Heart left ventricle (tissue), 16 donors: Measurements from ENCODE around the gene TPRG1L. TPM values are rescaled to one million over a fixed set of nuclear protein-coding genes. Genes with fewer than 3 reads are reported as not detected.

Source experiments
- ATAC-seq, 4 donors: fragments of 200-7000 bp; cut with Tn5 transposase; one replicate each; pipeline ENCODE4 v1.9.1; 2020 to 2022; ENCODE audit warnings: moderate library complexity in 4 of 4, mild to moderate bottlenecking in 3 of 4, moderate number of reproducible peaks in 1 of 4
- DNase-seq, 5 donors: peaks; one replicate each; pipeline ENCODE4 v3.0.0-alpha.2; 2020
- H3K27ac ChIP-seq, 12 donors: fragments of 200-600 bp; sonication (generic) in 4 of 12; one replicate each; pipeline versions ENCODE4 v1.5.0 to v1.8.0; 2016 to 2022; ENCODE audit warnings: mild to moderate bottlenecking in 2 of 12
- H3K27me3 ChIP-seq, 9 donors: fragments of 200-600 bp; sonication (generic) in 2 of 9; one replicate each; pipeline versions ENCODE4 v1.5.1 to v1.8.0; 2016 to 2022; ENCODE audit warnings: mild to moderate bottlenecking in 3 of 9
- H3K36me3 ChIP-seq, 9 donors: fragments of 200-600 bp; sonication (generic) in 2 of 9; one replicate each; pipeline versions ENCODE4 v1.5.0 to v1.8.0; 2018 to 2022; ENCODE audit warnings: mild to moderate bottlenecking in 2 of 9
- H3K4me1 ChIP-seq, 12 donors: fragments of 200-600 bp; sonication (generic) in 4 of 12; one replicate each; pipeline versions ENCODE4 v1.5.0 to v1.8.0; 2016 to 2022; ENCODE audit warnings: mild to moderate bottlenecking in 3 of 12
- H3K4me3 ChIP-seq, 12 donors: fragments of 200-600 bp; sonication (generic) in 4 of 12; one replicate each; pipeline versions ENCODE4 v1.5.0 to v1.8.0; 2017 to 2022; ENCODE audit warnings: mild to moderate bottlenecking in 9 of 12, moderate library complexity in 4 of 12
- H3K9me3 ChIP-seq, 12 donors: fragments of 200-600 bp; sonication (generic) in 4 of 12; one replicate each; pipeline versions ENCODE4 v1.5.0 to v1.8.0; 2016 to 2022; ENCODE audit warnings: mild to moderate bottlenecking in 1 of 12
- POLR2A ChIP-seq, 2 donors: fragments of 450-650 bp; IDR thresholded peaks; one replicate each; pipeline ENCODE4 v1.6.1; 2017; ENCODE audit warnings: antibody characterized with exemption in 2 of 2, mild to moderate bottlenecking in 2 of 2, moderate library complexity in 2 of 2
- WGBS, 4 donors: extraction: QIAGEN DNeasy Blood & Tissue Kit in 2 of 4; methylation state at CpG; one replicate each; pipeline versions ENCODE4 v1.1.5 to v1.1.7; 2013 to 2018; 5-methylcytosine and 5-hydroxymethylcytosine counted together
- intact Hi-C, 10 donors: fragments of 100-400 bp; cut with DNase I; formaldehyde crosslinking; loops; one replicate each; pipeline versions ENCODE4 v1.11.1 to v1.14.2; 2022
- polyA plus RNA-seq, 2 donors: library from polyadenylated mRNA; stranded (reverse); fragments of 200-250 nt; gene quantifications; one replicate each; pipeline ENCODE4 v1.2.3, GENCODE V29; 2013
- total RNA-seq, 9 donors: library from RNA; depleted of rRNA in 2 of 9; stranded (reverse); fragments of >200 nt in 2 of 9; fragmentation: NEBNext Ultra II Directional in 3 of 9; extraction: Animal tissue kit (Norgen Biotek cat#: 25700) in 3 of 9; gene quantifications; one replicate each; pipeline versions ENCODE4 v1.1.0 to v1.2.4, GENCODE V29; 2016 to 2023
- TF ChIP-seq, protein P1 (sequence below), 12 donors: fragments of 200-600 bp; sonication (generic) in 4 of 12; IDR thresholded peaks; one replicate each; pipeline versions ENCODE4 v1.5.0 to v1.8.0; 2018 to 2022; ENCODE audit warnings: antibody characterized with exemption in 12 of 12, mild to moderate bottlenecking in 5 of 12
- donor health status: ischemic (EF 13 %, LVEDD 7.1; RV severe dilation, severe dysfunction).
- donor health status: healthy with polysubstance abuse.
- donor health status: DM: no; HTN: yes; CAD: no.
- donor health status: DM: no; HTN: no; CAD: no.
- donor health status: ischemic (EF 25% LVEDD 6.9; RV normal size, moderate dysfunction).
- donor health status: ischemic (EF 25% LVEDD 5.7; RV mildly dilated, moderate dysfunction).
- donor health status: healthy.
- donor health status: DM: yes; HTN: yes; CAD: no.
- donor health status: ischemic (EF 35%, LVEDD 5.7; RV mildly dilated, moderate dysfunction).
- donor health status: nonischemic (EF 11% LVEDD 7.7; RV severe dilation, severe dysfunction).
- donor health status: DM: yes; HTN: yes; CAD: no.
- donor health status: PGD.
- donor health status: ischemic (EF 29% LVEDD 5.4; RV normal size, mild dysfunction).
- donor health status: nonischemic (EF 23%, LVEDD 6.1; RV moderate dilation, normal function).

Gene TPRG1L
- total and polyA plus RNA-seq, 11 donors: 24.2 to 58.0 (median 48.8) TPM

DNA sequence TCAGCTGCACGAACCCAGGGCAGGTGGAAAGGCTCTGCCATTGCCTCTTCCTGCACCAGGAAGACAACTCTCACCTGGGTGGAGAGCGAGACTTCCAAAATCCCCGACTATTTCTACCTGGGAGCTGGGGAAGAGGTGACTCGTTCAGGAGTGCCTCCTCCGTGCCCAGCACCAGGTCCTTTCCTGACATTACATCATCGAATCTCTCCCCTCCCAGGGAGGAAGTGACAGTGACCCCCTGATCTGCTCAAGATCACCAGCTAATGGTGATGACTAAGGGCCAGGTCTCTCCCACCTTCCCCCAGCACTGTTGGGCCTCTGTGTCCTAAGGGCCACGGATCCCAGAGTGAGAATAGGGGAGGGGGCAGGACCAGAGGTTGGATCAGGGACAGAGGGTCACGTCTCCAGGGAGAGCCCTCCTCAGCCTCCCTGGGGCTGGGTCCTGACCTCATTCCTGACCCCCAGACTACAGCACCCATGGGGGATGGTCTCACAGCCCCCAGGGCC lies 20.3 kb upstream of the TPRG1L start:
- TF ChIP-seq, protein P1, sequence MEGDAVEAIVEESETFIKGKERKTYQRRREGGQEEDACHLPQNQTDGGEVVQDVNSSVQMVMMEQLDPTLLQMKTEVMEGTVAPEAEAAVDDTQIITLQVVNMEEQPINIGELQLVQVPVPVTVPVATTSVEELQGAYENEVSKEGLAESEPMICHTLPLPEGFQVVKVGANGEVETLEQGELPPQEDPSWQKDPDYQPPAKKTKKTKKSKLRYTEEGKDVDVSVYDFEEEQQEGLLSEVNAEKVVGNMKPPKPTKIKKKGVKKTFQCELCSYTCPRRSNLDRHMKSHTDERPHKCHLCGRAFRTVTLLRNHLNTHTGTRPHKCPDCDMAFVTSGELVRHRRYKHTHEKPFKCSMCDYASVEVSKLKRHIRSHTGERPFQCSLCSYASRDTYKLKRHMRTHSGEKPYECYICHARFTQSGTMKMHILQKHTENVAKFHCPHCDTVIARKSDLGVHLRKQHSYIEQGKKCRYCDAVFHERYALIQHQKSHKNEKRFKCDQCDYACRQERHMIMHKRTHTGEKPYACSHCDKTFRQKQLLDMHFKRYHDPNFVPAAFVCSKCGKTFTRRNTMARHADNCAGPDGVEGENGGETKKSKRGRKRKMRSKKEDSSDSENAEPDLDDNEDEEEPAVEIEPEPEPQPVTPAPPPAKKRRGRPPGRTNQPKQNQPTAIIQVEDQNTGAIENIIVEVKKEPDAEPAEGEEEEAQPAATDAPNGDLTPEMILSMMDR (IDR thresholded peaks at IDR 0.05): no peak
- no peak for TF ChIP-seq POLR2A (IDR thresholded peaks at IDR 0.05)
- H3K9me3 ChIP-seq: no peaks in the 10 kb centered on the region
- peaks cover 1 to 32% (median 4%) of the 10 kb centered on the region in 9 donors for H3K27me3 ChIP-seq
- no peak overlapping the region for H3K27ac ChIP-seq
- no peak overlapping the region for H3K4me3 ChIP-seq
- H3K4me1 ChIP-seq: no peaks in the 10 kb centered on the region
- no peak for ATAC-seq
- 82 to 88% (median 85%) methylated on average over 5 to 8 of the region's 8 CpGs for WGBS, 4 donors
- intact Hi-C loops: no loop called here
- H3K36me3 ChIP-seq: no peaks in the 10 kb centered on the region
- DNase-seq: no peak

DNA sequence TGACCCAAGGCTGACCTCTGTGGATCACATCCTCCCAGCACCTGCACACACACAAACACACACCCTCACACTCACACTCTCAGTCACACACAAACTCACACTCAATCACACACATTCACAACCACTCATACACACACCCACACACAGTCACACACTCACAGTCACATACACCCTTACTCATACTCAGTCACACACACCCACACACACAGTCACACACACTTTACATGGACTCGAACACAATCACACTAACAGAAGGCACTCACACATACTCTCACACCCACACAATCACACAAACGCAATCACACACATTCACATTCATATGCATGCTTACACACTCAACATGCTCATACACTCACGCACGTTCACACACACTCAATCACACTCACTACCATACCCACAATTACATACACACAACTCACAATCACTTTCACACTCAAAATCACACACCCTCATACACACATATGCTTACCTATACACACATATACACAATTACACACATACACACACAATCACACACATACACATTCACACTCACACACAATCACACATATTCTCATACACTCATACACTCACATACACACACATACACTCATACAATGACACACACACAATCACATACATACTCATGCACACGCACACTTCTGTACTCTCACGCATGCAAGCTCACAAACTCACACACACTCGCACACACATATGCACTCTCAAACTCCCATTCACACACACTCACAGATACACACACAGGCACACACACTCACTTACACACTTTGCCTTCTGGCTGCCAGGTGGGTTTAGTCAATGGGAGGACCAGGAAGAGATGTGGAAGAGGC lies 19.6 kb upstream of the TPRG1L start:
- WGBS, 4 donors: 81 to 94% (median 86%) methylated on average over 7 of the region's 7 CpGs
- intact Hi-C loops: no loop called here
- no peak overlapping the region for H3K27ac ChIP-seq
- TF ChIP-seq, protein P1 (IDR thresholded peaks at IDR 0.05): no peak
- no peak for TF ChIP-seq POLR2A (IDR thresholded peaks at IDR 0.05)
- H3K4me3 ChIP-seq: no peak overlapping the region
- H3K4me1 ChIP-seq: peaks cover 0 to 5% (median 0%) of the 10 kb centered on the region in 12 donors
- ATAC-seq (no peak), DNase-seq (no peak)
- peaks cover 4 to 39% (median 10%) of the 10 kb centered on the region in 9 donors for H3K27me3 ChIP-seq
- H3K36me3 ChIP-seq: no peaks in the 10 kb centered on the region
- no peaks in the 10 kb centered on the region for H3K9me3 ChIP-seq

DNA sequence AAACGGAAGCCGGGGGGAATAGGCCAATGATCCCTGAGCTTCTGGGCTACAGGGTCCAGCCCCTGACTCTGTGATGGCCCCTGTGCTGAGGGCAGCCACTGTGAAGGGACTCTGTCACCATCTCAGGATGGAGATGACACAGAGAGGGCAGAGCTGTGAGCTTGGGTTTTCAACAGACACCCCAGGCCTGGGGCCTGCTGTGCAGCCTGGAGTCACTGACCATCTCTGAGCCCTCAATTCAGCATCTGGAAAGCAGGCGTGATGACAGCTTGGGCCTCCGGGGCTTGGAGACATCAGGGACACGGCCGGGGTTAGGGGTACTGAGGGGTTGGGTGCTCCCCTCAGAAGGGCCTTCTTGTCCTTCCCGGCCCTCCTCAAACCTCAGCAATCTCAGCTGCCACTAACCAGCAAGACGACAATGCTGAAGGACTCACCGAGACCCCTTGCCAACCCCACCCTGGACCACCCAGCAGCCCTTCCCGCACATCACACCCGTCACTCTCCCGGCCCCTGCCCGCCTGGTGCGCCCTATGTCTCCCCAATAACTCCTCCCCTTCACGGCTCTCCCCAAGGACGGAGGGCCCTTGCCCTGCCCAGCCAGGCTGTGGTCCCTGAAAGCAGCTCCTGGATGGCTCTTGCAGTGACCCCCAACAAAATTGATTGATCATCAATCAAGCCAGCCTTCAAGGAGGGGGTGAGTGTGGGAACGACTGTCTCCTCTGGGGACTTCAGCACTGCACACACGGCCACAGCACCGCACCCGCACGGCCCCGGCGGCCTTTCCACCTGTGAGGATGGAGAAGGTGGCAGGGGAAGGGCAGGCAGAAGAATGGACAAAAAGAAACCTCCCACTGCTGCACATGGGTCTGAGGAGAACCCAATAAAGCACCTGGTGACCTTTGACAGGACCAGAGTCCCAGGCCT lies 17.8 kb upstream of the TPRG1L start:
- H3K27ac ChIP-seq: no peak overlapping the region
- no peaks in the 10 kb centered on the region for H3K9me3 ChIP-seq
- TF ChIP-seq POLR2A (IDR thresholded peaks at IDR 0.05): no peak
- TF ChIP-seq, protein P1 (IDR thresholded peaks at IDR 0.05): no peak
- H3K36me3 ChIP-seq: no peaks in the 10 kb centered on the region
- intact Hi-C loops: no loop called here
- H3K4me1 ChIP-seq: peaks cover 0 to 21% (median 10%) of the 10 kb centered on the region in 12 donors
- DNase-seq (no peak), ATAC-seq (no peak)
- WGBS, 4 donors: 89 to 91% (median 90%) methylated on average over 19 to 23 of the region's 23 CpGs
- no peak overlapping the region for H3K4me3 ChIP-seq
- H3K27me3 ChIP-seq: peaks cover 13 to 57% (median 24%) of the 10 kb centered on the region in 9 donors

DNA sequence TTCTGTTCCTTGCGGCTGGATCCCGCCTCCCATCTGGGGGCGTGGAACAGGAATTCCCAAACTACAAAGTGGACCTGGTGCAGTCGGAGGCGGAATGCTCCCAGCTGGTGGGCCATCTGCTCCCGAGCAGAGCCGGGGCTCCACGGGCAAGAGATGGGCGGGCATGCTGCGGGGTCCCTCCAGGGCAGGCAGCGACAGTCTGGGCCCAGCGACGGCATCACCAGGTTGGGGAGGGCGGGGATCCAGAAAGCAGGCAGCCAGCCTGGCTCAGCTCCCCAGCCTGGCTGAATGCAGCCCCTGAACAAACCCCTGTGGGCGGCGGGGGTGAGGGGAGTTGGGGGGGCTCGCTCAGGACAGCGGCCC lies 17.1 kb upstream of the TPRG1L start:
- no peak for ATAC-seq
- DNase-seq: no peak
- Histone ChIP-seq H3K9me3 (no peaks in the 10 kb centered on the region), H3K36me3 (no peaks in the 10 kb centered on the region), H3K27ac (no peak overlapping the region), H3K4me3 (no peak overlapping the region), H3K4me1 (peaks cover 0 to 22% (median 10%) of the 10 kb centered on the region in 12 donors), H3K27me3 (peaks cover 13 to 63% (median 25%) of the 10 kb centered on the region in 9 donors)
- intact Hi-C loops: no loop called here
- WGBS, 4 donors: 89 to 94% (median 93%) methylated on average over 14 to 18 of the region's 18 CpGs
- TF ChIP-seq POLR2A (IDR thresholded peaks at IDR 0.05): no peak
- TF ChIP-seq, protein P1 (IDR thresholded peaks at IDR 0.05): no peak
